HCT116 (cell line): ENCODE results near the gene ZKSCAN7. TPM values are rescaled to one million over a fixed set of nuclear protein-coding genes. Genes with fewer than 3 reads are reported as not detected.
"Not testable (repeated sequence)": the region's sequence is repeated elsewhere in the genome, so short reads cannot be mapped to it uniquely, and the experiment has no call there.

ENCODE experiments used
- ATAC-seq: fragments of 200-7000 bp; cut with Tn5 transposase; 2 replicates; pipeline ENCODE4 v1.9.1; 2020; ENCODE audit warnings: mild to moderate bottlenecking, moderate library complexity
- BruUV-seq: library from RNA; stranded (reverse); fragments of 400-500 nt; replicated peaks from 2 replicates; lab custom pipeline; 2021; lab: Mats Ljungman, UMichigan
- CTCF ChIA-PET: fragments of 300-600 bp; sonication (Branson Sonifier 250); formaldehyde crosslinking; loops from one replicate; lab custom pipeline; 2021; ENCODE audit warnings: antibody characterized with exemption; lab: Charles Lee
- POLR2A ChIA-PET: fragments of 300-600, 350-600 bp; sonication (Branson Sonifier 250); formaldehyde crosslinking; loops from one replicate; lab custom pipeline; 2021; ENCODE audit warnings: antibody characterized with exemption; lab: Charles Lee
- RAD21 ChIA-PET, 2 experiments: fragments of 300-600 bp; sonication (Branson Sonifier 250); formaldehyde crosslinking; loops; one replicate each; lab custom pipeline; 2023; ENCODE audit warnings: low total read pairs in 2 of 2; ENCODE audit not compliant: uncharacterized antibody in 2 of 2, unreplicated experiment in 2 of 2, low non-redundant PET in 1 of 2; lab: Charles Lee
- DNase-seq: peaks from one replicate; pipeline ENCODE4 v3.0.0-alpha.2; 2010; ENCODE audit warnings: low read depth, low spot score
- H2AFZ ChIP-seq: fragments of 200-600 bp; shearing (Covaris generic), sonication (generic); 2 replicates; pipeline ENCODE4 v1.6.1; 2017; ENCODE audit warnings: low read depth, mixed run types, mixed read lengths, antibody characterized with exemption, low read length; ENCODE audit not compliant: poor library complexity, severe bottlenecking
- H3K27ac ChIP-seq: 2 replicates; pipeline ENCODE4 v1.5.1; 2012; ENCODE audit warnings: low read depth, low read length
- H3K27me3 ChIP-seq: fragments of 200-600 bp; sonication (generic); 2 replicates; pipeline ENCODE4 v1.6.1; 2016; ENCODE audit warnings: mixed run types, low read length, mixed read lengths; ENCODE audit not compliant: insufficient read depth
- H3K36me3 ChIP-seq, 2 experiments: fragments of 200-500 bp in 1 of 2; fragments of 200-600 bp in 1 of 2; sonication (Bioruptor generic) in 1 of 2; sonication (generic) in 1 of 2; 2 replicates each; pipeline versions ENCODE4 v1.5.1 to v1.6.1; 2014 to 2016; ENCODE audit warnings: low read length in 2 of 2, inconsistent platforms in 1 of 2, mixed read lengths in 1 of 2, mixed run types in 1 of 2; ENCODE audit not compliant: insufficient read depth in 2 of 2, control insufficient read depth in 1 of 2
- H3K4me1 ChIP-seq, 2 experiments: fragments of 200-600 bp in 1 of 2; sonication (generic) in 1 of 2; 2 replicates each; pipeline versions ENCODE4 v1.5.1 to v1.6.1; 2012 to 2017; ENCODE audit warnings: low read length in 2 of 2, inconsistent platforms in 1 of 2, mild to moderate bottlenecking in 1 of 2, mixed read lengths in 1 of 2, mixed run types in 1 of 2, moderate library complexity in 1 of 2; ENCODE audit not compliant: insufficient read depth in 2 of 2, control insufficient read depth in 1 of 2
- H3K4me2 ChIP-seq: fragments of 200-600 bp; sonication (generic); 2 replicates; pipeline ENCODE4 v1.6.1; 2017; ENCODE audit warnings: mixed run types, low read length, mixed read lengths
- H3K4me3 ChIP-seq, 2 experiments: fragments of 200-600 bp in 1 of 2; sonication (generic) in 1 of 2; replicated peaks in 1 of 2; 2 replicates each; pipeline ENCODE4 v1.5.1; 2011 to 2016; ENCODE audit warnings: low read length in 2 of 2, control low read depth in 1 of 2, low read depth in 1 of 2, mild to moderate bottlenecking in 1 of 2, mixed read lengths in 1 of 2, mixed run types in 1 of 2
- H3K79me2 ChIP-seq: fragments of 200-600 bp; sonication (generic); 2 replicates; pipeline ENCODE4 v1.6.1; 2017; ENCODE audit warnings: mild to moderate bottlenecking, mixed run types, low read length, moderate library complexity, mixed read lengths; ENCODE audit not compliant: insufficient read depth
- H3K9ac ChIP-seq: fragments of 200-600 bp; sonication (generic); 2 replicates; pipeline ENCODE4 v1.6.1; 2016; ENCODE audit warnings: low read length, mixed read lengths
- H3K9me2 ChIP-seq: fragments of 200-600 bp; sonication (generic), shearing (Covaris generic); 2 replicates; pipeline ENCODE4 v1.6.1; 2017; ENCODE audit warnings: mixed run types, mild to moderate bottlenecking, moderate library complexity; ENCODE audit not compliant: insufficient read depth
- H3K9me3 ChIP-seq, 2 experiments: fragments of 200-500 bp in 1 of 2; fragments of 200-600 bp in 1 of 2; sonication (Bioruptor generic) in 1 of 2; sonication (generic) in 1 of 2; 2 replicates each; pipeline ENCODE4 v1.6.1; 2014 to 2017; ENCODE audit warnings: low read length in 2 of 2, mixed read lengths in 2 of 2, inconsistent platforms in 1 of 2, low read depth in 1 of 2, mild to moderate bottlenecking in 1 of 2, mixed run types in 1 of 2, moderate library complexity in 1 of 2; ENCODE audit not compliant: control insufficient read depth in 1 of 2, insufficient read depth in 1 of 2
- H4K20me1 ChIP-seq: fragments of 200-600 bp; sonication (generic), shearing (Covaris generic); 2 replicates; pipeline ENCODE4 v1.6.1; 2017; ENCODE audit warnings: mixed run types, mild to moderate bottlenecking, moderate library complexity; ENCODE audit not compliant: insufficient read depth
- ATF3 ChIP-seq: IDR thresholded peaks from 2 replicates; pipeline ENCODE4 v1.6.1; 2012
- EZH2 ChIP-seq: fragments of 200-600 bp; sonication (generic); IDR thresholded peaks from 2 replicates; pipeline ENCODE4 v1.6.1; 2017; ENCODE audit warnings: antibody characterized with exemption, mixed run types
- MAX ChIP-seq: IDR thresholded peaks from 2 replicates; pipeline ENCODE4 v1.6.1; 2012
- RAD21 ChIP-seq: IDR thresholded peaks from 2 replicates; pipeline ENCODE4 v1.6.1; 2012; ENCODE audit warnings: low read depth, mild to moderate bottlenecking
- intact Hi-C: fragments of 100-400 bp; cut with micrococcal nuclease; formaldehyde crosslinking; loops from 2 replicates; pipeline ENCODE4 v1.10.0; 2022
- total RNA-seq: library from RNA; stranded (reverse); gene quantifications from one replicate; pipeline ENCODE4 v1.2.1, GENCODE V29; 2021; ENCODE audit not compliant: unreplicated experiment

The ZKSCAN7 gene
- total RNA-seq, 1 experiment from 2014 or later = not detected

GRCh38 chr3:44530911-44531310, 24.1 kb upstream of the ZKSCAN7 start:
- DNase-seq (no peak), ATAC-seq (no peak)
- RAD21 ChIA-PET = no interaction called here
- H3K27me3 ChIP-seq = no peaks in the 10 kb centered on the region
- no peaks in the 10 kb centered on the region for H3K9me3 ChIP-seq
- H3K4me3 ChIP-seq = no peak overlapping the region
- no TSS peak for BruUV-seq
- intact Hi-C loops = loop anchor here (5.0 to 10.0 kb wide), 3 partner anchors 209 to 464 kb away; partner anchors contain the start of genes KIAA1143 and KIF15
- H4K20me1 ChIP-seq = no peaks in the 10 kb centered on the region
- no peak overlapping the region for H3K4me2 ChIP-seq
- no peaks in the 10 kb centered on the region for H3K9me2 ChIP-seq
- CTCF ChIA-PET = no interaction called here
- no peak overlapping the region for H3K27ac ChIP-seq
- H3K4me1 ChIP-seq = no peaks in the 10 kb centered on the region
- TF ChIP-seq EZH2 = no peak
- TF ChIP-seq RAD21 = no peak
- no peak for TF ChIP-seq MAX
- TF ChIP-seq ATF3 = no peak
- POLR2A ChIA-PET = no interaction called here
- H3K36me3 ChIP-seq = no peaks in the 10 kb centered on the region
- H2AFZ ChIP-seq = no peak overlapping the region
- H3K9ac ChIP-seq = no peak overlapping the region
- H3K79me2 ChIP-seq = no peaks in the 10 kb centered on the region

- H3K79me2 ChIP-seq, RAD21 ChIA-PET, CTCF ChIA-PET, H3K27ac ChIP-seq, POLR2A ChIA-PET, H3K4me1 ChIP-seq, H4K20me1 ChIP-seq, H3K9me3 ChIP-seq, H3K9me2 ChIP-seq, DNase-seq, H3K36me3 ChIP-seq, BruUV-seq, H3K27me3 ChIP-seq, H3K4me3 ChIP-seq, H3K4me2 ChIP-seq, H2AFZ ChIP-seq, H3K9ac ChIP-seq, ATAC-seq: not testable (repeated sequence)
- intact Hi-C loops = loop anchor here (5.0 to 10.0 kb wide), 3 partner anchors 212 to 460 kb away; partner anchors contain the start of genes KIAA1143 and KIF15
Measured at GRCh38 chr3:44534659-44535058, 20.3 kb upstream of the ZKSCAN7 start.
